DMS79 treated with DMSO at 0.1 percent for 48 hours (cell line): Measurements from ENCODE around the gene MYO1H.

Experiments
- DNase-seq: peaks from one replicate; lab custom pipeline; 2025; lab: John Stamatoyannopoulos, UW

Gene MYO1H

GRCh38 chr12:109493938-109494337, 146.2 kb downstream of the MYO1H start:
- DNase-seq: no peak

- DNase-seq: no peak
Observed at GRCh38 chr12:109494348-109494881, 146.7 kb downstream of the MYO1H start.

- no peak for DNase-seq
Observed at GRCh38 chr12:109495012-109495411, 147.3 kb downstream of the MYO1H start.

GRCh38 chr12:109496306-109496705, 148.6 kb downstream of the MYO1H start:
- no peak for DNase-seq

GRCh38 chr12:109497675-109498074, 150.0 kb downstream of the MYO1H start:
- no peak for DNase-seq
